Testis (tissue), 3 donors: ENCODE data around the gene IFNL4. TPM values are rescaled to one million over a fixed set of nuclear protein-coding genes. Genes with fewer than 3 reads are reported as not detected.

ENCODE experiments used
- DNase-seq: peaks from one replicate; pipeline ENCODE4 v3.0.0-alpha.2; 2019
- H3K27ac ChIP-seq, 2 donors: fragments of 200-600 bp; sonication (generic); one replicate each; pipeline ENCODE4 v1.5.1; 2019
- H3K27me3 ChIP-seq: fragments of 200-600 bp; sonication (generic); one replicate; pipeline ENCODE4 v1.5.1; 2019
- H3K36me3 ChIP-seq: fragments of 200-600 bp; sonication (generic); one replicate; pipeline ENCODE4 v1.5.1; 2017; ENCODE audit warnings: low read depth; ENCODE audit errors: missing control alignments
- H3K4me1 ChIP-seq: fragments of 200-600 bp; sonication (generic); one replicate; pipeline ENCODE4 v1.5.1; 2019
- H3K4me3 ChIP-seq, 2 donors: fragments of 200-600 bp; sonication (generic); one replicate each; pipeline ENCODE4 v1.5.1; 2017 to 2019
- H3K9me3 ChIP-seq: fragments of 200-600 bp; sonication (generic); one replicate; pipeline ENCODE4 v1.5.1; 2017
- CTCF ChIP-seq, 3 experiments: fragments of 450-650 bp in 2 of 3; fragments of 200-600 bp in 1 of 3; sonication (generic) in 1 of 3; IDR thresholded peaks; one replicate each; pipeline ENCODE4 v1.5.1; 2016 to 2019; ENCODE audit warnings: antibody characterized with exemption in 3 of 3, mild to moderate bottlenecking in 2 of 3, moderate library complexity in 1 of 3
- POLR2A ChIP-seq: fragments of 450-650 bp; IDR thresholded peaks from one replicate; pipeline ENCODE4 v1.6.1; 2017; ENCODE audit warnings: antibody characterized with exemption, mild to moderate bottlenecking, moderate library complexity
- WGBS, 2 donors: methylation state at CpG; one replicate each; pipeline ENCODE4 v1.1.5; 2018; 5-methylcytosine and 5-hydroxymethylcytosine counted together
- intact Hi-C: fragments of 100-400 bp; cut with DNase I; formaldehyde crosslinking; loops from one replicate; pipeline ENCODE4 v1.15.1; 2023; ENCODE audit warnings: low total_unique reads
- polyA plus RNA-seq: library from polyadenylated mRNA; stranded (reverse); fragments of 350-450 nt; fragmentation: Illumina TruSeq; extraction: RNeasy Lipid Tissue Mini Kit (QIAGEN cat#74804); gene quantifications from one replicate; pipeline ENCODE4 v1.2.3, GENCODE V29; 2014; ENCODE audit warnings: low read depth, low replicate concordance; ENCODE audit not compliant: insufficient read depth
- total RNA-seq, 2 donors: library from RNA; depleted of rRNA; stranded (reverse); fragments of >200 nt; gene quantifications; one replicate each; pipeline ENCODE4 v1.2.3, GENCODE V29; 2016

IFNL4 gene
- total and polyA plus RNA-seq, 3 donors from 2014 or later, result not detected

GRCh38 chr19:39240421-39240820 lies 8.2 kb downstream of the IFNL4 start:
- intact Hi-C loops, result no loop called here
- Histone ChIP-seq H3K4me1 (no peaks in the 10 kb centered on the region), H3K9me3 (no peaks in the 10 kb centered on the region), H3K27ac (no peak overlapping the region), H3K4me3 (no peak overlapping the region), H3K27me3 (no peaks in the 10 kb centered on the region), H3K36me3 (no peaks in the 10 kb centered on the region)
- TF ChIP-seq POLR2A (no peak), CTCF (IDR thresholded peaks at IDR 0.05) (no peak)
- no peak for DNase-seq
- WGBS, 2 donors, result 90% methylated on average over 7 of the region's 7 CpGs

- intact Hi-C loops, result no loop called here
- WGBS, 2 donors, result 91 to 95% methylated on average over 6 of the region's 6 CpGs
- no peaks in the 10 kb centered on the region for H3K27me3 ChIP-seq
- H3K27ac ChIP-seq, result no peak overlapping the region
- no peaks in the 10 kb centered on the region for H3K9me3 ChIP-seq
- no peaks in the 10 kb centered on the region for H3K36me3 ChIP-seq
- no peaks in the 10 kb centered on the region for H3K4me1 ChIP-seq
- no peak overlapping the region for H3K4me3 ChIP-seq
- DNase-seq, result no peak
- no peak for TF ChIP-seq CTCF (IDR thresholded peaks at IDR 0.05)
- TF ChIP-seq POLR2A, result no peak
Observed at GRCh38 chr19:39238944-39239343, 9.7 kb downstream of the IFNL4 start.

- TF ChIP-seq CTCF (IDR thresholded peaks at IDR 0.05) (no peak), POLR2A (no peak)
- no peak overlapping the region for H3K27ac ChIP-seq
- no peaks in the 10 kb centered on the region for H3K36me3 ChIP-seq
- intact Hi-C loops, result no loop called here
- H3K4me3 ChIP-seq, result no peak overlapping the region
- 81 to 85% methylated on average over 6 of the region's 6 CpGs for WGBS, 2 donors
- no peaks in the 10 kb centered on the region for H3K9me3 ChIP-seq
- DNase-seq, result no peak
- no peaks in the 10 kb centered on the region for H3K27me3 ChIP-seq
- no peaks in the 10 kb centered on the region for H3K4me1 ChIP-seq
Observed at GRCh38 chr19:39238209-39238608, 10.4 kb downstream of the IFNL4 start.

- no peaks in the 10 kb centered on the region for H3K9me3 ChIP-seq
- no peak for TF ChIP-seq POLR2A
- TF ChIP-seq CTCF (IDR thresholded peaks at IDR 0.05), result no peak
- no peak overlapping the region for H3K4me3 ChIP-seq
Observed at GRCh38 chr19:39237200-39238184, 11.2 kb downstream of the IFNL4 start.

More at GRCh38 chr19:39237200-39238184, 11.2 kb downstream of the IFNL4 start:
- H3K27me3 ChIP-seq, result no peaks in the 10 kb centered on the region
- intact Hi-C loops, result no loop called here
- WGBS, 2 donors, result 59 to 62% methylated on average over 16 to 22 of the region's 22 CpGs
- H3K27ac ChIP-seq, result no peak overlapping the region
- no peak for DNase-seq
- H3K36me3 ChIP-seq, result no peaks in the 10 kb centered on the region
- no peaks in the 10 kb centered on the region for H3K4me1 ChIP-seq
